ENCODE data around the gene PPP4C.
"Not testable (repeated sequence)": the region's sequence is repeated elsewhere in the genome, so short reads cannot be mapped to it uniquely, and the experiment has no call there.

PPP4C gene

GRCh38 chr16:30040221-30040620, 35.6 kb upstream of the PPP4C start:
- DNase-seq (ENCODE audit: low read depth in 1 of 2, low spot score in 1 of 2), result no peak
- Histone ChIP-seq H3K27ac (replicated peaks) (no peak overlapping the region), H3K27me3 (ENCODE audit: insufficient read depth, poor library complexity, severe bottlenecking) (peaks cover 5% of the 10 kb centered on the region), H3K4me3 (replicated peaks; ENCODE audit: insufficient read depth, low read length) (no peak overlapping the region)
- TF ChIP-seq POLR2AphosphoS5 (IDR thresholded peaks at IDR 0.05; ENCODE audit: low read depth) (no peak), SPI1 (IDR thresholded peaks at IDR 0.05; ENCODE audit: borderline replicate concordance, low read depth) (peak; percentile 20; the same call in 1 of the 2 replicates)
- TF ChIP-seq, protein P1, sequence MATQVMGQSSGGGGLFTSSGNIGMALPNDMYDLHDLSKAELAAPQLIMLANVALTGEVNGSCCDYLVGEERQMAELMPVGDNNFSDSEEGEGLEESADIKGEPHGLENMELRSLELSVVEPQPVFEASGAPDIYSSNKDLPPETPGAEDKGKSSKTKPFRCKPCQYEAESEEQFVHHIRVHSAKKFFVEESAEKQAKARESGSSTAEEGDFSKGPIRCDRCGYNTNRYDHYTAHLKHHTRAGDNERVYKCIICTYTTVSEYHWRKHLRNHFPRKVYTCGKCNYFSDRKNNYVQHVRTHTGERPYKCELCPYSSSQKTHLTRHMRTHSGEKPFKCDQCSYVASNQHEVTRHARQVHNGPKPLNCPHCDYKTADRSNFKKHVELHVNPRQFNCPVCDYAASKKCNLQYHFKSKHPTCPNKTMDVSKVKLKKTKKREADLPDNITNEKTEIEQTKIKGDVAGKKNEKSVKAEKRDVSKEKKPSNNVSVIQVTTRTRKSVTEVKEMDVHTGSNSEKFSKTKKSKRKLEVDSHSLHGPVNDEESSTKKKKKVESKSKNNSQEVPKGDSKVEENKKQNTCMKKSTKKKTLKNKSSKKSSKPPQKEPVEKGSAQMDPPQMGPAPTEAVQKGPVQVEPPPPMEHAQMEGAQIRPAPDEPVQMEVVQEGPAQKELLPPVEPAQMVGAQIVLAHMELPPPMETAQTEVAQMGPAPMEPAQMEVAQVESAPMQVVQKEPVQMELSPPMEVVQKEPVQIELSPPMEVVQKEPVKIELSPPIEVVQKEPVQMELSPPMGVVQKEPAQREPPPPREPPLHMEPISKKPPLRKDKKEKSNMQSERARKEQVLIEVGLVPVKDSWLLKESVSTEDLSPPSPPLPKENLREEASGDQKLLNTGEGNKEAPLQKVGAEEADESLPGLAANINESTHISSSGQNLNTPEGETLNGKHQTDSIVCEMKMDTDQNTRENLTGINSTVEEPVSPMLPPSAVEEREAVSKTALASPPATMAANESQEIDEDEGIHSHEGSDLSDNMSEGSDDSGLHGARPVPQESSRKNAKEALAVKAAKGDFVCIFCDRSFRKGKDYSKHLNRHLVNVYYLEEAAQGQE (IDR thresholded peaks at IDR 0.05; ENCODE audit: insufficient replicate concordance, low read depth), result no peak

DNA sequence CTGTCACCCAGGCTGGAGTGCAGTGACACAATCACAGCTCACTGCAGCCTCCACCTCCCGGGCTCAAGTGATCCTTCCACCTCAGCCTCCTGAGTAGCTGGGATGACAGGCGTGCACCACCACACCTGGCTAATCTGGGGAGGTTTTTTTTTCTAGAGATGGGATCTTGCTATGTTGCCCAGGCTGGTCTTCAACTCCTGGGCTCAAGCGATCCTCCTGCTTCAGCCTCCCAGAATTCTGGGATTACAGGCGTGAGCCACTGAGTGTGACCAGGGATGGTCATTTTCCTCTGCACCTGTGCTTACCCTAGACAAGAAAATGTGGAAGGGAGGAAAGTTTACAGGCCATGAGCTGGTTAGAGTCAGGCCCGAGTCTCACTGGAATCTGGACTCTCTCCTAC, 35.1 kb upstream of the PPP4C start:
- not testable (repeated sequence) for H3K27ac ChIP-seq (replicated peaks); H3K4me3 ChIP-seq (replicated peaks; ENCODE audit: insufficient read depth, low read length); DNase-seq (ENCODE audit: low read depth in 1 of 2, low spot score in 1 of 2); H3K27me3 ChIP-seq (ENCODE audit: insufficient read depth, poor library complexity, severe bottlenecking)

DNA sequence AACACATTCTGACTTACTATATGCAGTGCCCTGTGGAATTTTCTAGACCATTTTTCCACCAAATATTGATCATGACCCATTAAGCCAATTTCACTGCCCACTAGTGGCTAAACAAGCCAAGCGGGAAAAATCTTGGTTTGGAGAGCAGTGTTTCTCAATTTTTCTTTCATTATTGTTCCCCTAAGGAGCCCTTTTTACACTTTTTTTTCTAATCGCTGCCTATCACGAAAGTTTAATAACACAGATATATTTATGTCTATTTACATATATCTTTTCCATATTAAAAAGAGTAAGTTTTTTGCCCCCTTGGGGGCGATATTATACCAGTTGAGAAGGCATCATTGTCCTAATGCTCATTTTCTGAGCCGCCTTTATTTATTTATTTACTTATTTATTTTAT, 34.0 kb upstream of the PPP4C start:
- no peak for DNase-seq (ENCODE audit: low read depth in 1 of 2, low spot score in 1 of 2)
- H3K27me3 ChIP-seq (ENCODE audit: insufficient read depth, poor library complexity, severe bottlenecking), result no peaks in the 10 kb centered on the region
- H3K27ac ChIP-seq (replicated peaks), result no peak overlapping the region
- H3K4me3 ChIP-seq (replicated peaks; ENCODE audit: insufficient read depth, low read length), result no peak overlapping the region
- TF ChIP-seq CTCF (IDR thresholded peaks at IDR 0.05; ENCODE audit: insufficient read depth, low read length), result peak; percentile 8
- no peak for TF ChIP-seq GABPA (IDR thresholded peaks at IDR 0.05; ENCODE audit: low read depth)

GRCh38 chr16:30046178-30046577, 29.6 kb upstream of the PPP4C start:
- no peak overlapping the region for H3K4me3 ChIP-seq (replicated peaks; ENCODE audit: insufficient read depth, low read length)
- no peak for TF ChIP-seq GABPA (IDR thresholded peaks at IDR 0.05; ENCODE audit: low read depth)
- TF ChIP-seq SPI1 (IDR thresholded peaks at IDR 0.05; ENCODE audit: borderline replicate concordance, low read depth), result no peak
- no peak for TF ChIP-seq POLR2AphosphoS5 (IDR thresholded peaks at IDR 0.05; ENCODE audit: low read depth)
- TF ChIP-seq, protein P1 (IDR thresholded peaks at IDR 0.05; ENCODE audit: insufficient replicate concordance, low read depth), result no peak
- TF ChIP-seq CTCF (IDR thresholded peaks at IDR 0.05; ENCODE audit: insufficient read depth, low read length), result no peak
- H3K27me3 ChIP-seq (ENCODE audit: insufficient read depth, poor library complexity, severe bottlenecking), result no peaks in the 10 kb centered on the region
- no peak for DNase-seq (ENCODE audit: low read depth in 1 of 2, low spot score in 1 of 2)
- H3K27ac ChIP-seq (replicated peaks), result no peak overlapping the region

GRCh38 chr16:30046588-30046987, 29.2 kb upstream of the PPP4C start:
- TF ChIP-seq, protein P1 (IDR thresholded peaks at IDR 0.05; ENCODE audit: insufficient replicate concordance, low read depth), result no peak
- TF ChIP-seq CTCF (IDR thresholded peaks at IDR 0.05; ENCODE audit: insufficient read depth, low read length) (no peak), POLR2AphosphoS5 (IDR thresholded peaks at IDR 0.05; ENCODE audit: low read depth) (no peak), GABPA (IDR thresholded peaks at IDR 0.05; ENCODE audit: low read depth) (no peak), SPI1 (IDR thresholded peaks at IDR 0.05; ENCODE audit: borderline replicate concordance, low read depth) (no peak)
- DNase-seq (ENCODE audit: low read depth in 1 of 2, low spot score in 1 of 2), result no peak
- H3K4me3 ChIP-seq (replicated peaks; ENCODE audit: insufficient read depth, low read length), result no peak overlapping the region
- H3K27me3 ChIP-seq (ENCODE audit: insufficient read depth, poor library complexity, severe bottlenecking), result no peaks in the 10 kb centered on the region
- no peak overlapping the region for H3K27ac ChIP-seq (replicated peaks)
